Skeletal muscle tissue (tissue), 4 donors: Measurements from ENCODE around the gene CDK6. TPM values are rescaled to one million over a fixed set of nuclear protein-coding genes. Genes with fewer than 3 reads are reported as not detected.

Experiments used
- H3K27ac ChIP-seq: one replicate; pipeline ENCODE4 v1.7.0; 2013; ENCODE audit warnings: mild to moderate bottlenecking, low read depth, low read length, inconsistent platforms
- H3K27me3 ChIP-seq, 3 donors: one replicate each; pipeline ENCODE4 v1.7.0; 2013; ENCODE audit warnings: low read length in 3 of 3; ENCODE audit not compliant: control insufficient read depth in 3 of 3, insufficient read depth in 3 of 3
- H3K36me3 ChIP-seq, 3 donors: one replicate each; pipeline ENCODE4 v1.7.0; 2013; ENCODE audit warnings: low read length in 3 of 3; ENCODE audit not compliant: control insufficient read depth in 3 of 3, insufficient read depth in 3 of 3
- H3K4me1 ChIP-seq, 3 donors: one replicate each; pipeline ENCODE4 v1.7.0; 2013; ENCODE audit warnings: low read length in 3 of 3, mild to moderate bottlenecking in 3 of 3; ENCODE audit not compliant: control insufficient read depth in 3 of 3, insufficient read depth in 3 of 3
- H3K4me3 ChIP-seq, 3 donors: one replicate each; pipeline ENCODE4 v1.7.0; 2013; ENCODE audit warnings: low read length in 3 of 3
- H3K9ac ChIP-seq, 3 donors: one replicate each; pipeline ENCODE4 v1.7.0; 2013; ENCODE audit warnings: low read length in 3 of 3, mild to moderate bottlenecking in 3 of 3, moderate library complexity in 2 of 3, low read depth in 1 of 3
- H3K9me3 ChIP-seq, 3 donors: one replicate each; pipeline ENCODE4 v1.7.0; 2013; ENCODE audit warnings: low read length in 3 of 3; ENCODE audit not compliant: control insufficient read depth in 3 of 3
- total RNA-seq: library from RNA; depleted of rRNA; stranded (reverse); fragments of >200 nt; gene quantifications from one replicate; pipeline ENCODE4 v1.2.3, GENCODE V29; 2014
- donor health status: Osteomylitis.

Gene CDK6
- total RNA-seq, 1 donor from 2014 or later, result 72.5 TPM

DNA sequence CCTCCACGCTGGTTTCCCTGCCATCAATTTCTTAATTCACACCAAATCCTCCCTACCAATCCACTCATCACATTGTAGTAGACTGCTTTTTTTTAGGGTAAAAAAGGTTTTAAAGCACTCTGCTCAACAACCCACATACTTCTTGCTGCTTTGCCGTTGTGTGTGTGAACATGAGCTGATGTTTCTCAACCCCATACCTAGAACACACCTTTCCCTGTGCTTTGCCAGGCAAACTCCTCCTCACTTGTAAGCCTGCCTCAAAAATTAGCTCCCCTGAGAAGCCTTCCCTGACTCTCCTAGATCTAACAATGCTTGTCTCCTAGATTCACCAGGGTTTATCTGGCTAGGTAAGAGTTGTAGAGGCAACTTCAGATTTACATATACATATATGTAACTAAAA lies 127.2 kb downstream of the CDK6 start:
- Histone ChIP-seq H3K9me3 (no peaks in the 10 kb centered on the region), H3K4me1 (no peaks in the 10 kb centered on the region), H3K27me3 (no peaks in the 10 kb centered on the region), H3K27ac (no peak overlapping the region), H3K9ac (no peak overlapping the region), H3K36me3 (no peaks in the 10 kb centered on the region), H3K4me3 (no peak overlapping the region)

DNA sequence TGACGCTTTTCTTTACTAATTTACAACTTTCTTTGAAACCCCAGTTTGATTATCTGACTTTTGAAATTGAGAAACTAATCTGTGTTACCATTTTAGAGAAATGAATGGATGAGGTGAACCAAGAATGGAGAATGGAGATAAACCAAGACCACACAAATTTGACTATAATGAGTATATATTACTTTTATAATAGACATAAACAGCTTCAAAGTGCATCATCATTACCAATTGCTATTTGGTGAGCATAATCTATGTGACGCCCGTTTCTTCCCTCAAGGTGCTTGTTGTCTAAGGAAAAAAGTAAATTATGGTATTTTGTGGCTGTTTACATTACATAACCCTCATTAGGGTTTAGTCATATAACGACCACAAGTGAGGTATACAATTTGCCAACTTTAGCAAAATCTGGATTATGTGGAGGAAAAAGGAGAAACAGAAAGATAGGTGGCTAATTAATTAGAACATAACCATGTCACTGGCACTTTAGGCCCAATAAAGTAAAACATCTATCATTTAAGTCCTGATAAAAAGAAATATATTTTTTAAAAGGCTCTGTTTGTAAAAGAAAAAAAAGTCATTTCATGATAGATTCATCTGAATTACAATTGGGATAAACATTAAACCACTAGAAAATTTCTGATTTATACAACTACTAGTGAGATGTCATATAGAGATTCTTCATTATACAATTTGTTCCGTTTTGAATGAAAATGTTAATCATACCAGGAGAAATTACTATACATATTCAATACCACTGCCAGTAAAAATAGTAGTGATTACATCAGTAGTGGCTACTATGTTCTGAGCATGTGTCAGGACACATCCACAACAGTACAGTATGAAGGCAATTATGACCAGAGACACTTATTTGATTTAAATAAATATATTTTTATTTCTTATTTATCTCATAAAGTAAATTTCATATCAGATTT lies 128.0 kb downstream of the CDK6 start:
- Histone ChIP-seq H3K36me3 (no peaks in the 10 kb centered on the region), H3K4me1 (no peaks in the 10 kb centered on the region), H3K27ac (no peak overlapping the region), H3K9ac (no peak overlapping the region), H3K4me3 (no peak overlapping the region), H3K27me3 (no peaks in the 10 kb centered on the region), H3K9me3 (no peaks in the 10 kb centered on the region)

DNA sequence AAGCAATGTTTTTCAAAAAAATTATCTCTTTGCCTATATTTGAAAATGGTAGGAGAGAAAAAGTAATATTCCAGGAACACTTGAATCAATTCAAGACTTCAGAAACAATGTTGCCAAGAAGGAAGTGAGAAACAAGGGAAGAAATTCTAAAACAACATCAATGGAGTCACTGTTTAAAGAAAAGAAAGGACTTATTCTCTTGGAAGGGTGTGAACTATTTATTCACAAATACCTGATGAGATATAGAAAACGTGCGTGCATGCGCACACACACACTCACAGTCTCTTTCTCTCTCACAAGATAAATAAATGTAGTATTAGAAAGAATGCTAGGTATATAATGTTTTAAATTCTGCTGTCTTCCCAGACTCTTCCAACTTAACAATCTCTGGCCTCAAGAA lies 128.9 kb downstream of the CDK6 start:
- Histone ChIP-seq H3K36me3 (no peaks in the 10 kb centered on the region), H3K9ac (no peak overlapping the region), H3K27ac (no peak overlapping the region), H3K4me1 (no peaks in the 10 kb centered on the region), H3K4me3 (no peak overlapping the region), H3K9me3 (no peaks in the 10 kb centered on the region), H3K27me3 (no peaks in the 10 kb centered on the region)

DNA sequence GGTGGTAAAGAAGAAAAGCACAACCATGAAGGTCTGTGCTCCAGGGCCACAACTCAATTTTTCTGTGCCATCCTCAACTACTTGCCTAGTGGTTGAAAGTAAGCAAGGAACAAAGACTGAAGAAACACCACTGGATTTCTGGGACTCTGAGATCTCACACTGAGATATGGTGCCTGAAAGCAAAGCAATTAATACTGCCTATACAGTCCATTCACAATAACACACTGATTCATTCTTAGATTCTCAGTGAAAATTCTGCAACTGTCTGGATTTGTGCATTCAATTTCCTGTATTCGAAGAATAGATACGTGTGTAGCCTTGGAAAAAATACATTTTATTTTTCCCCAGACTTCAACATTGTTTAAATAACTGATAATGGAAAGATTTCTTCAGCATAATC lies 129.8 kb downstream of the CDK6 start:
- Histone ChIP-seq H3K4me3 (no peak overlapping the region), H3K36me3 (no peaks in the 10 kb centered on the region), H3K27me3 (no peaks in the 10 kb centered on the region), H3K4me1 (no peaks in the 10 kb centered on the region), H3K9ac (no peak overlapping the region), H3K9me3 (no peaks in the 10 kb centered on the region), H3K27ac (no peak overlapping the region)

DNA sequence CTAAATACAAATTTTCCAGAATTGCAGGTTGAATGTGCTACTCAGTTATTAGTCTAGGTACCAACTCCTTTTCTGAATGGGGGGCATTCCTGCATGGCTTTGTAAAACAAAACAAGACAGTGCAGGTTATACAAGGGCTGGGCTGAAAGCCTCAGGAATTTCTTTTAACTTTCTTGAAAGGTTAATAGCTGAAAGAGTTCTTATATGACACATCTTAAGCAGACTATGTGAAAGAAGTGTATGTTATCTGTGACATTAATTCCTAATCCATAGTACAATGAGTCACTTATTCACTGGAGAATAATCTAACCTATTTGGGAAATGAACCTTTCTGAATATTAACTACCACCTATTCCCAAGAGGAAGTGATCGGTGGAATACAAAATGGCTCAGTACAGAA lies 130.5 kb downstream of the CDK6 start:
- H3K27me3 ChIP-seq, result no peaks in the 10 kb centered on the region
- no peaks in the 10 kb centered on the region for H3K4me1 ChIP-seq
- no peaks in the 10 kb centered on the region for H3K36me3 ChIP-seq
- no peaks in the 10 kb centered on the region for H3K9me3 ChIP-seq
- no peak overlapping the region for H3K27ac ChIP-seq
- H3K9ac ChIP-seq, result no peak overlapping the region
- no peak overlapping the region for H3K4me3 ChIP-seq

DNA sequence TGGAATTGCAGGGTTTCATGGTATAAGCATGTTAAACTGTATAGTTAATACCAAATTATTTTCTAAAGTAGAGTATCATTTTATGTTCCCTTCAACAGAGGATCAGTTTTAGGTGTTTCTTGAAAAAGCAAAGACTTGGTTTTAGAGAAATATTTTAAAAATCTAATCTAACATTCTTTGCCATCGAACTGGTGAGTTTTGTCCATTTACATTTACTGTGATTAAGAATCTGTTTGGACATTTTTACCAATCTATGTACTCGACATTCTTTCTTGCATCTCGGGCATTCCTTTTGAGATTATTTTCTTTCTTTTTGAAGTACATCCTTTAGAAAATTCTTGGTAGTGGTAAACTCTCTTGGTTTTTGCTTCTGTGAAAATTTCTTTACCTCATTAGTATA lies 131.5 kb downstream of the CDK6 start:
- H3K27me3 ChIP-seq, result no peaks in the 10 kb centered on the region
- no peak overlapping the region for H3K27ac ChIP-seq
- H3K4me3 ChIP-seq, result no peak overlapping the region

DNA sequence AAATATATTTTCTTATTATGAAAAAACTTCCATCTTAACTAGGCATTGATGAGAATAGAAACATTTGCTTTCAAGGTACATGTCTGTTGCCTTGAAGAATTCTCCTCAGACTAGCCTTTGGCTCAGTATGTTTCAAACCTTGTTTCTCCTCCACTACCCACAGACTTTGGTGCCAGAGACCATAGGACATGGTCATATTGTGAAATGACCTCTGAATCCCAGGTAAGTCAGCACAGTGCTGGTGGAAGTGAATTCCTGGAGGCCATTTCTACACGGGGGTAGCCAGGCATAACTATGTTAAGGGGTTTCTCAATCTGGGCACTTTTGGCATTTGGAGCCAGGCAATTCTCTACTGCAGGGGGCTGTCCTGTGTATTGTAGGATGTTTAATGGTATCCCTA lies 133.8 kb downstream of the CDK6 start:
- H3K9ac ChIP-seq, result no peak overlapping the region
- H3K27ac ChIP-seq, result no peak overlapping the region
- H3K27me3 ChIP-seq, result no peaks in the 10 kb centered on the region
- no peaks in the 10 kb centered on the region for H3K9me3 ChIP-seq
- no peaks in the 10 kb centered on the region for H3K36me3 ChIP-seq
- peaks cover 0 to 9% (median 0%) of the 10 kb centered on the region in 3 donors for H3K4me1 ChIP-seq
- no peak overlapping the region for H3K4me3 ChIP-seq

More for the DNA sequence above, 131.5 kb downstream of the CDK6 start:
- Histone ChIP-seq H3K9me3 (no peaks in the 10 kb centered on the region), H3K9ac (no peak overlapping the region), H3K4me1 (no peaks in the 10 kb centered on the region), H3K36me3 (no peaks in the 10 kb centered on the region)

DNA sequence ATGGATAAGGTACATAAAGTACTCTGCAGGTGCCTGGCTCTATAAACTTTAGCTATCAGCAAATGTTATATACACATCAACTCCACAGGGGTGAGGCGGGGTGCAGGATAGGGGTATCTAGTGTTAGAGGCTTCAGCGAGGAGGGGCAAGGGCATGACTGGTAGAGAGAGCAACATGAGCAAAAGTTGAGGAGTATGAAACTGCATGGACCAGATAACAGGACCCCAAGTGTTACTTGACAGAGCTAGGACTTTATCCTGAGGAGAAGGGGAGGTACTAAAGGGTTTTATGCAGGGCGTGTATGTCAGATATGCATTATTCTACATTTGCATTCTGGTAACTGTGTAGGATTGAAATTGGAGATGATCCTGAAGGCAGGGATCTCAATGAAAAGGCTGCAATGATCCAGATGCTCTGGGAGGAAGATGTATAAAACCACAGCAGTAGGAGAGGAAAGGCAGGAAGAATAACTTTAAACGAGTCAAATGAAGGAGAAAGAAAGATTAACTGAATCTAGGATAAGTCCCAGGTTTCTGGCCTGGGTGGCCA lies 136.3 kb downstream of the CDK6 start:
- Histone ChIP-seq H3K9ac (no peak overlapping the region), H3K9me3 (no peaks in the 10 kb centered on the region), H3K27ac (no peak overlapping the region), H3K4me1 (peaks cover 0 to 19% (median 7%) of the 10 kb centered on the region in 3 donors), H3K4me3 (no peak overlapping the region), H3K27me3 (no peaks in the 10 kb centered on the region), H3K36me3 (no peaks in the 10 kb centered on the region)

DNA sequence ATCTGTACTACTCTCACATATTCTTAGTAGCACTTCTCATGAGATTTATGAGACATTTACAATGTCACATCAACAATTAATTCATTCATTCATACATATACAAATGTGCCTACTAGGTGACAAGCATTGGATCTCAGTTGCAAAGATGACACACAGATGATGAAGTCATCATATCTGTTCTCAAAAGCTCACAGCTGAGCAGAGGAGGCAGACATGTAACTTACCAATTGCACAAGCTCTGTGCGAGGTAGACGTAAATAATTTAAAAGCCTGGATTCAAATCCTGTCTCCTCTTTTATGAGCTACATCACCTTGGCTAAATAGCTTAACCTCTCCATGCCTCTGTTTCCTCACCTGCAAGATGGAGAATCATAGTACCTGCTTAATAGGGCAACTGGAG lies 136.8 kb downstream of the CDK6 start:
- H3K4me1 ChIP-seq, result peaks cover 0 to 21% (median 7%) of the 10 kb centered on the region in 3 donors
- H3K27me3 ChIP-seq, result no peaks in the 10 kb centered on the region
- H3K4me3 ChIP-seq, result no peak overlapping the region
- H3K9me3 ChIP-seq, result no peaks in the 10 kb centered on the region
- H3K27ac ChIP-seq, result no peak overlapping the region
- no peak overlapping the region for H3K9ac ChIP-seq
- no peaks in the 10 kb centered on the region for H3K36me3 ChIP-seq

DNA sequence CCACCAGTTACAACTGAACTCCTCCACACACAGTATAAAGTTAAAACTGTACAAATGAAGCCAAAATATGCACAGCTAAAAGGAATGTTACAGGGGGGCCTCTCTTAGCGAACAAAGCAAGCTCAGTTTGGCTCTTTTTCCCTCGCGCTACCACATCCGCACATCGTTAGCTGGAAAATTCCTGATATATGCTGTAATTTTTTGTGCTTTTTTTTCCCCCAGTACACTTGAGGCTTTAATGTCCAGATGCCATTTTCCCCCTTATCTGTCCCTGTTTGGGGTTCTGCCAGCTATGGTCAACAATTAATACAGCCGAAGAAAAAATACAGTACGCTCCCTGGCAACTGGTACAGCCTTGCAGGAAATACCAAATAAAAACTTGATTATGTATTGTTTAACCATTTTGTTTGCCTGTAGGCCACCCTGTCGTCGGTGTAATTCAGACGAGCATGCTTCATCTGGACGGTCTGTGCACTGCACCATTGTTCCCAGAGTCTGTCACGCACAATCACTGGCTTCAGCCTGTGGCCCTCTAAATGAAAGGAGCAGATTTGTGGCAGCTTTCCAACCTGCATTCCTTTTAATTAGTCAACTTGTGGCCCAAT lies 138.0 kb downstream of the CDK6 start:
- H3K9ac ChIP-seq, result no peak overlapping the region
- H3K9me3 ChIP-seq, result no peaks in the 10 kb centered on the region
- no peaks in the 10 kb centered on the region for H3K27me3 ChIP-seq
- peak overlapping the region in 2 of 3 donors; percentile 5 to 44 for H3K4me3 ChIP-seq
- H3K4me1 ChIP-seq, result peaks cover 0 to 21% (median 7%) of the 10 kb centered on the region in 3 donors
- no peaks in the 10 kb centered on the region for H3K36me3 ChIP-seq
- H3K27ac ChIP-seq, result peak overlapping the region; percentile 43
